ENCODE data around the gene GRK5. TPM values are rescaled to one million over a fixed set of nuclear protein-coding genes. Genes with fewer than 3 reads are reported as not detected.

GRK5 gene
- total and polyA plus RNA-seq, 4 donors: 18.5 to 43.1 (median 40.3) TPM

GRCh38 chr10:119327096-119327745 is 119.8 kb downstream of the GRK5 start:
- Histone ChIP-seq H3K4me1 (ENCODE audit: control insufficient read depth in 5 of 5, insufficient read depth in 5 of 5, low read length in 5 of 5) (peaks cover 0 to 24% (median 5%) of the 10 kb centered on the region in 5 donors), H3K27ac (ENCODE audit: low read depth in 1 of 2, low read length in 1 of 2) (no peak overlapping the region), H3K36me3 (ENCODE audit: control insufficient read depth in 4 of 4, insufficient read depth in 4 of 4, low read length in 4 of 4) (peaks cover 0 to 18% (median 7%) of the 10 kb centered on the region in 4 donors), H3K9me3 (ENCODE audit: control insufficient read depth in 4 of 4, insufficient read depth in 3 of 4, low read length in 3 of 4) (no peaks in the 10 kb centered on the region), H3K27me3 (ENCODE audit: control insufficient read depth in 3 of 3, insufficient read depth in 3 of 3, low read length in 2 of 3) (no peaks in the 10 kb centered on the region), H3K4me3 (no peak overlapping the region), H3K9ac (ENCODE audit: insufficient read depth in 1 of 2, low read length in 2 of 2) (no peak overlapping the region)
- 93 to 94% methylated on average over 13 to 14 of the region's 14 CpGs for WGBS, 2 donors
- TF ChIP-seq CTCF (IDR thresholded peaks at IDR 0.05; ENCODE audit: control extremely low read depth, extremely low read depth): no peak
- no peak for ATAC-seq (ENCODE audit: insufficient read depth, low FRiP score)
- no peak for DNase-seq

GRCh38 chr10:119328223-119328622 is 120.9 kb downstream of the GRK5 start:
- H3K36me3 ChIP-seq (ENCODE audit: control insufficient read depth in 4 of 4, insufficient read depth in 4 of 4, low read length in 4 of 4): peaks cover 0 to 18% (median 9%) of the 10 kb centered on the region in 4 donors
- ATAC-seq (ENCODE audit: insufficient read depth, low FRiP score): no peak
- no peak overlapping the region for H3K4me3 ChIP-seq
- H3K27ac ChIP-seq (ENCODE audit: low read depth in 1 of 2, low read length in 1 of 2): no peak overlapping the region
- no peak for TF ChIP-seq CTCF (IDR thresholded peaks at IDR 0.05; ENCODE audit: control extremely low read depth, extremely low read depth)
- no peaks in the 10 kb centered on the region for H3K27me3 ChIP-seq (ENCODE audit: control insufficient read depth in 3 of 3, insufficient read depth in 3 of 3, low read length in 2 of 3)
- 88% methylated on average over 2 of the region's 2 CpGs for WGBS, 2 donors
- H3K9me3 ChIP-seq (ENCODE audit: control insufficient read depth in 4 of 4, insufficient read depth in 3 of 4, low read length in 3 of 4): no peaks in the 10 kb centered on the region
- DNase-seq: no peak
- H3K4me1 ChIP-seq (ENCODE audit: control insufficient read depth in 5 of 5, insufficient read depth in 5 of 5, low read length in 5 of 5): peaks cover 0 to 20% (median 5%) of the 10 kb centered on the region in 5 donors
- H3K9ac ChIP-seq (ENCODE audit: insufficient read depth in 1 of 2, low read length in 2 of 2): no peak overlapping the region

- WGBS, 2 donors: 89 to 93% methylated on average over 5 of the region's 5 CpGs
- H3K4me1 ChIP-seq (ENCODE audit: control insufficient read depth in 5 of 5, insufficient read depth in 5 of 5, low read length in 5 of 5): peaks cover 0 to 31% (median 8%) of the 10 kb centered on the region in 5 donors
- no peak overlapping the region for H3K4me3 ChIP-seq
- DNase-seq (no peak), ATAC-seq (ENCODE audit: insufficient read depth, low FRiP score) (no peak)
- H3K27ac ChIP-seq (ENCODE audit: low read depth in 1 of 2, low read length in 1 of 2): no peak overlapping the region
- no peak overlapping the region for H3K9ac ChIP-seq (ENCODE audit: insufficient read depth in 1 of 2, low read length in 2 of 2)
- H3K36me3 ChIP-seq (ENCODE audit: control insufficient read depth in 4 of 4, insufficient read depth in 4 of 4, low read length in 4 of 4): peaks cover 0 to 24% (median 14%) of the 10 kb centered on the region in 4 donors
- H3K9me3 ChIP-seq (ENCODE audit: control insufficient read depth in 4 of 4, insufficient read depth in 3 of 4, low read length in 3 of 4): no peaks in the 10 kb centered on the region
- TF ChIP-seq CTCF (IDR thresholded peaks at IDR 0.05; ENCODE audit: control extremely low read depth, extremely low read depth): no peak
- H3K27me3 ChIP-seq (ENCODE audit: control insufficient read depth in 3 of 3, insufficient read depth in 3 of 3, low read length in 2 of 3): no peaks in the 10 kb centered on the region
These were observed 123.0 kb downstream of the GRK5 start for GRCh38 chr10:119330342-119330741.

All from lung (tissue), 12 donors.